HuH-7.5 (cell line): Measurements from ENCODE around the gene SPINDOC.
A peak's percentile ranks its signal among the peaks of the same experiment; 100 is the strongest.
"Not testable (repeated sequence)": the region's sequence is repeated elsewhere in the genome, so short reads cannot be mapped to it uniquely, and the experiment has no call there.

Experiments
- DNase-seq: peaks from one replicate; pipeline ENCODE4 v3.0.0; 2011; ENCODE audit warnings: low spot score

The SPINDOC gene

DNA sequence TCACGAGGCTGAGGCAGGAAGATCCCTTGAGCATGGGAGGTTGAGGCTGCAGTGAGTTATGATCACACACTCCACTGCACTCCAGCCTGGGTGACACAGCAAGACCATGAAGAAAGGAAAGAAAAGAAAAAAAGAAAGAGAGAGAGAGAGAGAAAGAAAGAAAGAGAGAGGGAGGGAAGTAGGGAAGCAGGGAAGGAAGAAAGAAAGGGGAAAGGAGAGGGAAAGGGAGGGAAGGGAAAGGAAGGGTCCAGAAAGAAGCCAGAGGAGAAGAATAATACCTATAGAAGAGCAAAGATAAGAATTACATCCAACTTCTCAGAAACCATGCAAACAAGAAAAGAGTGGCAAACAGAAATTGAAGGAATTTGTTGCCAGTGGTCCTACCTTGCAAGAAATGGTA lies 27.4 kb upstream of the SPINDOC start:
- no peak for DNase-seq

DNA sequence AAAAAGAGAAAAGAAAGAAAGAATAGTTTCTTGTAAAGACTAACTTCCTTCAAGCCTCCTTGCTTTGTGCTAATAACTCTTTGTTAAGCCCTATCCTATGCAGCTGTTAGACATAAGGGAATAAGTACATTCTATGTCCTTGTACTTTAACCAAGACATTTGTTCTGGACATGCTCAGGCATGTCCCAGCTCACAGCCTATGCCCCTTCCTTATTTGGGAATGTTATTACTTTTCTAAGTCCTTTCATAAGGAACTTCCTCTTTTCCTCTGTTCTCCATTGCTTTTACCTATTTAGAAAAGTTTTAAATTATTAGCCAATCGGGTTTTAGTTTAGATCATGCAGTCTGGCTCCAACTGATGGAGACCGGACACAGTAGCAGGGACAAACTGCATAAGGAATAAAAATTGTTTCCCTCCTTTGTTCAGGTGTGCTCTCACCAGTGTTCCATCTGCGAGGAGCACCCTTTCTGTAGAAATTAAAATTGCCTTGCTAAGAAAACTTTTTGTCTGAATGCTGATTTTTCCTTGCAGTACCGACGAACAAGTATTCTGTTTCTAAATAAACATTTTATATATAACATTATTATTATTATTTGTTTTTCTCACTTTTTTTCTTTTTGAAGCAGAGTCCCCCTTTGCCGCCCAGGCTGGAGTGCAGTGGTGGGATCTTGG lies 21.6 kb upstream of the SPINDOC start:
- no peak for DNase-seq

DNA sequence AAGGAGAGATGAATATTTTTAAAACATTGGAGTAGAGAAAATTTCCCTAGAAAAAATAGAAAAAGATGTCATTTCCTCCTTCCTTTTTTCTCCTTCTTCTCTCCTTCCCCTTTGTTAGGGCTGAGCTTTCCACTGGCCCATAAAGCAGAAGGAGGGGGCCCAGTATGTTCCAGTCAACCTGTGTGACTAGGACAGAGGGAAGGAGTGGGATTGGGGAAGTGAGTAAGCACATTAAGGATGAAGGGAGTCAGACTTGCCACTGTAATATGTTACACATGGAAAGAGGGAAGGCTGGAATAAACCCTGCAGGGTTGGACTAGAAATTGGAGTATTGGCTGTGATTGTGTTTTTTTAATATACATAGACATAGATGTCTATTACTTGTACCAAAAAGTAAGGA lies 20.1 kb upstream of the SPINDOC start:
- DNase-seq = no peak

DNA sequence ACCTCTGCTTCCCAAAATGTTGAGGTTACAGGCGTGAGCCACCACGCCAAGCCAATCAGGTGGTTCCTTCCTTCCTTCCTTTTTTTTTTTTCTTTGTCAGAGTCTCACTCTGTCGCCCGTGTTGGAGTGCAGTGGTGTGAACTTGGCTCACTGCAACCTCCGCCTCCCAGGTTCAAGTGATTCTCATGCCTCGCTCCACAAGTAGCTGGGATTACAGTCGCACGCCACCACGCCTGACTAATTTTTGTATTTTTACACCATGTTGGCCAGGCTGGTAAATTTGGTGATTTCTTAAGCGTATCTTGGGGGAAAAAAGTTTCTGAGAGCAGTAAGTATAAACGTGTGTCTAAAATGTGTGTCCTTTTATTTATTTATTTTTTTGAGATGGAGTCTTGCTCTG lies 18.2 kb upstream of the SPINDOC start:
- no peak for DNase-seq

DNA sequence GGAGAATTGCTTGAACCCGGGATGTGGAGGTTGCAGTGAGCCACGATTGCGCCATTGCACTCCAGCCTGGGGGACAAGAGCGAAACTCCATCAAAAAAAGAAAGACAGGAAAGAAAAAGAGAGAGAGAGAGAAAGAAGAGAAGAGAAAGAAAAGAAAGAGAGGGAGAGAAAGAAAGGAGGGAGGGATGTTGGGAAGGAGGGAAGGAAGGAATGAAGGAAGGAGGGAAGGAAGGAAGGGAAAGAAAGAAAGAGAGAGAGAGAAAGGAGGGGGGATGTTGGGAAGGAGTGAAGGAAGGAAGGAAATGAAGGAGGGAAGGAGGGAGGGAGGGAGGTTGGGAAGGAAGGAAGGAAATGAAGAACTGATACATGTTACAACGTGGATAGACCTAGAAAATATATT lies 12.3 kb upstream of the SPINDOC start:
- no peak for DNase-seq

DNA sequence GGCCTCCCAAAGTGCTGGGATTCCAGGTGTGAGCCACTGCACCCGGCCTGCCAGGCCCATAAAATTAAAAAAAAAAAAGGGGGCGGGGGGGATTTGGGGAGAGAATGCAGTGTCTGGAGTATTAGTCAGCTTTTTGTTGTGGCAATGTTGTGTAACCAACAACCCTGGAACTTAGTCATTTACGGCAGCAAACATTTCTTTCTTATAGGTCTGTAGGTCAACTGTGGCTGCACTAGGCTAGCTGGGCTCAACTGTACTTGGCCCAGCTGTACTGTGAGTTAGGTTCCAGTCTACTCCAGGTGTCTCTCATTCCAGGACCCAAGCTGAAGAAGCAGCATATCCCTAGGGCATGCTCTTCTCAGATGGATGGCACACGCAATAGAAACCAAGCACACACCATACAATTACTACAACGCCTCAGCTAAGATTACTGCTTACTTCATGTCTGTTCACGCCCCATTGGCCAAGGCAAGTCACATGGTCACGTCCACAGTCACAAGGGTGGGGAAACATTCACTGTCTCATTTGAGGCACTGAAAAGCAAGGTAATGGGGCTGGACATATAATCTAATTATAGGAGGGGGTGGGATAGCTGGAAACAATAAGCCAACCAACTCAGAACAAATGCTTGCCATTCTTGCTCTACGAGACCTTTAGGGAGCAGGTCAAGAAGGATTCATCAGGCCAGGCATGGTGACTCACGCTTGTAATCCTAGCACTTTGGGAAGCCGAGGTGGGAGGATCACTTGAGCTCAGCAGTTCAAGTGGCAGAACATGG lies 10.4 kb upstream of the SPINDOC start:
- DNase-seq = no peak

DNA sequence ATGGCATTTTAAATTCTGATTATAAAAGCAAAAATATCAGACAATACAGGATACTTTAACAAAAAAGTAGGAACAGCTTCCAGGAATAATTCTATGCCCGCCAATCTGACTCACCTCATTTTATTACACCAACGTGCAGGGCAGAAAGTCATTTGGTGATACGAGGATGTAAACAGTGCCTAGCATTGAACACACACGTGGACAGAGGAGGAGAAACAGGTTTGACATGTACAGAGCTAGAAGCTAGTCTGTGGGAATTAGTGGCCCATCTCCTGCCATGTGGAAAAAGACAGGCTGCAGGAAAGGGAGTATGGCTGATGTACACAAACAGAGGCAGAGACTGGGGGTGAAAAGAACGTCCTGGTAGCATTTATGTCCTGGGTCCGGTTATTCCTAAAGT lies 9.0 kb upstream of the SPINDOC start:
- no peak for DNase-seq

DNA sequence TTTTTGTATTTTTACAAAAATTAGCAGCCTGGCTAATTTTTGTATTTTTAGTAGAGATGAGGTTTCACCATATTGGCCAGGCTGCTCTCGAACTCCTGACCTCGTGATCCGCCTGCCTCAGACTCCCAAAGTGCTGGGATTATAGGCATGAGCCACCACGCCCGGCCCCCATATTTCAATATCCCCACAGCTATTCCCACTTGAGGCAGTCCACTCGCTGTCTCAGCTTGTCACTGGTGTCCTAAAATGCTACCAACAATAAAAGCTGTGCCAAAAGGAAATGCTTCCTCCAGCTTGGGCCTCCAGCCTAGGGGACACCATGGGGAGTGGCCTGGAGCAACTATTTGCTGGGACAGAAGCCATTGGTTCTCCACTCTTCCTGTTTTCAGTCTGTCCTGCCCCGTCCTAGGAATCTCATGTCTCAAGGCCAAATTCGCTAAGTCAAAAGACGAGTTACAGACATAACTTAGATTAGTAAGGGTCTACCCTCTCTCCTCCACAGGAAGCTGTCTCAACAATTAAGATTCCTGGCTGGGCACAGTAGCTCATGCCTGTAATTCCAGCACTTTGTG lies 7.3 kb upstream of the SPINDOC start:
- DNase-seq = no peak

DNA sequence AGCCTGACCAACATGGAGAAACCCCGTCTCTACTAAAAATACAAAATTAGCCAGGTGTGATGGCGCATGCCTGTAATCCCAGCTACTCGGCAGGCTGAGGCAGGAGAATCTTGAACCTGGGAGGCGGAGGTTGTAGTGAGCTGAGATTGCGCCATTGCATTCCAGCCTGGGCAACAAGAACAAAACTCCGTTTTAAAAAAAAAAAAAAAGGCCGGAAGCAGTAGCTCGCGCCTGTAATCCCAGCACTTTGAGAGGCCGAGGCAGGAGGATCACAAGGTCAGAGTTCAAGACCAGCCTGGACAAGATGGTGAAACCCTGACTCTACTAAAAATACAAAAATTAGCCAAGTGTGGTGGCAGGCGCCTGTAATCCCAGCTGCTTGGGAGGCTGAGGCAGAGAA lies 2.9 kb upstream of the SPINDOC start:
- not testable (repeated sequence) for DNase-seq

DNA sequence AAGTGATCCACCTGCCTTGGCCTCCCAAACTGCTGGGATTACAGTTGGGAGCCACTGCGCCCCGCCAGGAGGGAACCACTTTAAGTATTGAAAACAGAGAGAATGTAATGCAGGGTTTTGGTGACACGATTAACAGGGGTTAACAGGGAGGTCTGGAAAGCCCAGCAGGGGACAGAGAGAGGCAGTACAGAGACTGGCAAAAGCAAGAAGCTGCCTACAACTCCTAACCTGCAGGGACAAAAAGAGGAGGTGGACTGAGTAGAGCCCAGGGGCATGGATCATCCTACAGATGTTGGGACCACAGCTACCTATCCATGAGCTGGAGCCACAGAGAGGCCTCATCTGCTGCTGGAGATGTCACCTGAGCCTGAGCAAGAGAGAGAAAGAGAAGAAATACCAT lies 1.7 kb upstream of the SPINDOC start:
- DNase-seq = no peak

DNA sequence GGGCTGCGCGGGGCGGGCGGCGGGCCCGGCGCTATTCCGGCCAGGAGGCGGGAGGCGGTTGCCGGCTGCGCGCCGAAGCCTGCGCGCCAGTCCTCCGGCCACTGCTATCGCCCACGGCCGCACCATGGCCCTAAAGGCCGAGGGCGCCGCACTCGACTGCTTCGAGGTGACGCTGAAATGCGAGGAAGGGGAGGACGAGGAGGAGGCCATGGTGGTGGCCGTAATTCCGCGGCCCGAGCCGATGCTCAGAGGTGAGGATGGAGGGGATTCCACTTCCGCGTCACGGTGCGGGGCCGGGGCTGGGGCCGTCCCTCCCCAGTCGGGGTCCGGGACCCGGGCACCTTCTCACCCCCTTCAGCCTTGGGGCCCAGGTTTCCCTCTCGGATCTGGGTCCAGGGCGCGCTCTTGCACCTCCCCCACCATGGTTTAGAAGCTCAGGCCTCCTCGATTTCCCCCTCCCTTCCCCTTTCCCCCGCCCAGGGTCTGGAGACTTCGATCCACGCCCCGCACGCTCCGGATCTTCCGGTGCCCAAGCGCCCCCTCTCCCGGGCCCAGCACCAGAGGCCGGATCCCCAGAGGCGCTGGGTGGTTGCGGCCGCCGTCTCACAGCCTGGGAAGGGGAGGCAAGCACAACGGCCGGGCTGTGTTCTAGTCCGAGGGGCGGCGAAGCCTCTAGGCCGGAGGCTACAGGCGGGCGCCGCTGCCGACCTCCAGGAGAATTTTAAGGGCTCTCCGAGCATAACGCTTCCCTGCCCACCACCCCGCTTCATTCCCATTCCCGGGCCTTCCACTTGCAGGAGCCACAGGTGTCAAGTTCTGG lies 517 bp downstream of the SPINDOC start:
- peak; percentile 48 for DNase-seq

DNA sequence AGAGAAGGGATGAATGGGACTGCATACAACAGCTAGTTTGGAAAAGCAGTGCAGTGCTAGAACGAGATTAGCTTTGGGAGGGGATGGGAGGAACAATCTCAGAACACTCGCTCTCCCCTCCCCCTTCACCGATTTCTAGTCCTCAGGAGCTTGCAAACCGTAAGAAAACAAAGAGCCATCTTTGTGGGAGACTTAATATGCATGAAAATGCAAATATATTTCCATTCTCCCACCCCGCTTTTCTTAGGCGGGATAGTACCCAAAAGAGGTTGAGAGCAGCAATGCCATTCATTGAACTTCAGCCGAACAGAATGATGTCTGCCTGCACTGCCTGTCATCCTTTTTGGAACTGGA lies 1.1 kb downstream of the SPINDOC start:
- DNase-seq = peak; percentile 41

DNA sequence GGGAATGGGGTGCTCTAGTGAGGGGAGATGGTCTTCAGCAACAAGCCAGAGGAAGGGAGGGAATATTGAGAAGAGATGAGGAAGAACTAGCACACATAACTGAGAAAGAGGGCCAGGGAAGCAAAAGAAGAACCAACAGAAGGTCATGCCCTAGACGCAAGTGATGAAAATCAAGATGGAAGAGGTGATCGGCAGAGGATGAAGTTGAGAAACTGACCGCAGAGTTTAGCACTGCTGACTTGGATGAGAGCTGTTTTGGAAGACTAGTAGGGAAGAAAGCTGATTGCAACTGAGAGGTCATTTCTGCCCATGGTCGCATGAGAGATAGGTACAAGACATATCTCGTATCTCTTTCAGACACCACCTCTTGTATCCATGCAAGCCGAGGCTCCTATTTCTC lies 2.9 kb downstream of the SPINDOC start:
- no peak for DNase-seq

DNA sequence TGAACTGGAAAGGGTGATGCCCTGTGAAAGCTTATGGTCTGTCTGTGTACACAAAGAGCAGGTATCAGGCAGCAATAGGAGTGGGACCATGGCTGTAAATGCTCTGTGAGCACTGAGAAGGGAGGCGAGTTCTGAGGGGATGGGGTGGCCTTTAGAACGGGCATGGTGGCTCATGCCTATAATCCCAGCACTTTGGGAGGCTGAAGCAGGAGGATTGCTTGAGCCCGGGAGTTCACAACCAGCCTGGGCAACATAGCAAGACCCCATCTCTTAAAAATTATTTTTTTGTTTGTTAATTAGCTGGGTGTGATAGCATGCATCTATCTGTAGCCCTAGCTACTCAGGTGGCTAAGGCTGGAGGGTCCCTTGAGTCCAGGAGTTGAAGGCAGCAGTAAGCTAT lies 3.5 kb downstream of the SPINDOC start:
- DNase-seq = no peak

DNA sequence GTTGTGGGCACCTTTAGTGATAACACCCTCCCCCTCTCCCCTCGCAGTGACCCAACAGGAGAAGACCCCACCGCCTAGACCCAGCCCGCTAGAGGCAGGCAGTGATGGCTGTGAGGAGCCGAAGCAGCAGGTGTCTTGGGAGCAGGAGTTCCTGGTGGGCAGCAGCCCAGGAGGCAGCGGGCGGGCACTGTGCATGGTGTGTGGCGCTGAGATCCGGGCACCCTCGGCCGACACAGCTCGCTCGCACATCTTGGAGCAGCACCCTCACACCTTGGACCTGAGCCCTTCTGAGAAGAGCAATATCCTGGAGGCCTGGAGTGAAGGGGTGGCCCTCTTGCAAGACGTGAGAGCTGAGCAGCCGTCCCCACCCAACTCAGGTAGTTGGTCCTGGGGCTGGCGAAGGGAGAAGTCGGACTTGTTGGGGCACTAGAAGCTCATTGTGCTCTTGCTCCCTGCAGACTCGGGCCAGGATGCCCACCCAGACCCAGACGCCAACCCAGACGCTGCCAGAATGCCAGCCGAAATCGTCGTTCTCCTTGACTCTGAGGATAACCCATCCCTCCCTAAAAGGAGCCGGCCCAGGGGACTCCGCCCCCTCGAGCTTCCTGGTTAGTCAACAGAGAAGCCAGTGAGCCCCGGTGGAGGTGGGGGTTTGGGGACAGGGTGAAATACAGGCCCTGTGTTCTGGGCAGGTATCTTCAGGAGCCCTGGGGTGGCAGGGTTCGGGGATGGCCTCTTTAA lies 4.7 kb downstream of the SPINDOC start:
- no peak for DNase-seq

DNA sequence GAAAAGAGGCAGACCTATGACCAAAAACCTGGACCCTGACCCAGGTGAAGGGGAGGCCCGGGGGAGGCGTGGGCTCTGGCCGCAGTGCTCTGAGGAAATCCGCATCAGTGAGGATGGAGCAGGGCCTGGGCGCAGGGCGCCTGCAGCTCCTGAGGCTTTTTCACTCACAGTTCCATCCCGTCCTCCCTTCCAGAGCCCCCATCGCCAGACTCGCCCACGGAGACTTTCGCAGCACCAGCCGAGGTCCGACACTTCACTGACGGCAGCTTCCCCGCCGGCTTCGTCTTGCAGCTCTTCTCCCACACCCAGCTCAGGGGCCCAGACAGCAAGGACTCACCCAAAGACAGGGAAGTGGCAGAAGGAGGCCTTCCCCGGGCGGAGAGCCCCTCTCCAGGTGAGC lies 5.4 kb downstream of the SPINDOC start:
- DNase-seq = no peak

DNA sequence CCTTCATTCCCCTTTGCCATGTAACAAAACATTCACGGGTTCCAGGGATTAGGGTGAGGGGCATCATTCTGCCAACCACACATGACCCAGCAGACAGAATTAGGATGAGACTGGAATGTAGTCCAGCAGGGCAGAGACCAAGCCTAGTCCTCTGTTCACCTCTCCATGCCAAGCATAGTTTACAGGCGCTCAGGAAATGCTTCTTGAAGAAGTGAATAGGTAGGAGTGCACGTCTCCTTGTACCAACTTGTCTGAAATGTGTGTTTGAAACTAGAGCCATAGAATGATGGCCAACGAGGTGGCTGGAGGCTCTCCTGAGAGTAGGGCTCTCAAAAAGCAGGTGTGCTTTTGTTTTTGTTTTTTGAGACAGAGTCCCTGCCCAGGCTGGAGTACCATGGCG lies 8.2 kb downstream of the SPINDOC start:
- DNase-seq = no peak

DNA sequence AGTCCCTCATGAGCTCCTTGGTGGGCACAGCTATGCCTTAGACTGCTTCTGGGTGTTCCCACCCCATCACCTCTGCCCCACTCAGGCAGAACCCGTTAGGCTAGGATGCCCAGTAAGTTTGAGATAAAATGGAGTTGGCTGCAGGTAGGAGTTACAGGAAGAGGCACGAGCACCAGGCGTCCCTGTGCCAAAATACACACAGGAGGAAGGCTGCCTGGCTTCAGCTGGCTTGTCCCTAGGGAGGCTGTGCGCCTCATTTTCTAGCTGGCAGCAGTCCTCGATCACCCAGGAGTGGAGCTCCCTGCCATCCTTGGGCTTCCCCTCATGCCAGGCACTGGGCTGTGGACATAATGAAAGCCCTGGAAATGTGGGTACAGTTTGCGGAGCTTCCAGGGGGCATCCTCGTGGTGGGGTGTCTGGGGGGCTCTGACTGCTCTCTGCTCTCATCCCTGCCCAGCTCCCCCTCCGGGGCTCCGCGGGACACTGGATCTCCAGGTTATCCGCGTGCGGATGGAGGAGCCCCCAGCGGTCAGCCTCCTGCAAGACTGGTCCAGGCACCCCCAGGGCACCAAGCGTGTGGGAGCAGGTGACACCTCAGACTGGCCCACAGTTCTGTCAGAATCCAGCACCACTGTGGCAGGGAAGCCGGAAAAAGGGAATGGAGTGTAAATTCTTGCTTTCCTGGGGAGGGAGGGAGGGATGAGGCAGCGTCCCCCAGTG lies 13.4 kb downstream of the SPINDOC start:
- no peak for DNase-seq

DNA sequence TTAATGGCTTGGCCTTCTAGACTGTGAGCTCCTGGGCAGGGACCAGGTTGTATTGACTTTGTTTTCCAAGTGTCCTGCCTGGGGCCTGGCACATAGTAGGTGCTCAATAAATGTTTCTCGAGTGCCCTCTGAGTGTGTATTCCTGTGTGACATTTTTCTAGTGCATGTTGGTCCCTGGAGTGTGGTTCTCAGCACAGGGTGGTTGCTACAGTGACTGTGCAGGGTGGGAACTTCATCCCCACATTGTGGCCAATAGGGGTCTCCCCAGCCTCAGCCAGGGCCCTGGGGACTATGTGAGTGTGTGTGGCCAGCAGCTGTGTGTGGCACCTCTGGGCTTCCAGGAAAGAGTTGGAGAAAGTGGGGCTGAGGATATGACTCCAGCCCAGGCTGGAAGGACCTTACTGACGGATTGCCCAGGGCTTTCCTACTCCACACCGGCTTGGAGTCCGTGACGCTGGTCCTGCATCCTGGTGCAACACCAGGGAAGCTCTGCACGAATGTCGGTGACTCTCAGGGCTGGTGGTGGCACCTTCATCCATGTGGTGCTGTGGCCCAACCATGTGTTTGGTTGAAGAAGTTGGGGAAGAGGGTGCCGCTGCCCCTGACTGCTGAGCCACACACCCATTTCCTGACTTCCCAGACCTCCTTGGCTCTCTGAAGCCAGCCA lies 16.7 kb downstream of the SPINDOC start:
- DNase-seq = peak; percentile 66

DNA sequence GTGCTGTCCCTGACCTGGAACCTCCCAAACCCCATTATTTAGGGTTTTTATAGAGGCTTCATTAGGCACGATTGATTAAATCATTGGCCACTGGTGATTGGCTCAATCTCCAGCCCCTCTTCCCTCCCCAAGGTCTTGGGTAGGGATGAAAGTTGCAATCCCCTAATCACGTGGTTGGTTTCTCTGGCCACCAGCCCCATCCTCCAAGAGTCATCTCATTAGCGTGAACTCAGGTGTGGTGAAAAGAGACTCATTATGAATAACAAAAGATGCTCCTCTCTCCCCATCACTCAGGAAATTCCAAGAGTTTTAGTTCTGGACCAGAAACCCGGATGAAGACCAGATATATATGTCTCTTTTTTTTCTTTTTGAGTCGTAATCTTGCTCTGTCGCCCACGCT lies 18.1 kb downstream of the SPINDOC start:
- no peak for DNase-seq

DNA sequence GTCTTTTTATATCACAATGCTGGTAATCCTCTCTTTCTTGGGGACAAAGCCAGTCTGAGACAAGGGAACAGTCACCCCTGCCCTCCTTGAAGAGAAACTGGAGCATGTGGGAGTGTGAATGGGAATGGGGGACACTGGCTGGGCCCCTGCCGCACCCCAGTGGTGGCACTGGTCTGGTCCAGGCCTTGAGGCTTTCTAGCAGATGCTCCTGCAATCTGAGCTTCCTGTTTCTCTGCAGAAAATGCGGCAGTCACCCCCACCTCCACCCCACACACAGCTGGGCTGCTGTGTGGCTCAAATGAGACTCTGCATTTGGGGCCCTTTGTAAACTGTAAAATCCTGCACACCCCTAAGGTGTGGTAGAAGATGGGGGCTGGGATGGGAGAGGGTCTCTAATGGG lies 19.1 kb downstream of the SPINDOC start:
- no peak for DNase-seq
